Superior temporal gyrus (tissue), 1 donor: ENCODE data around the gene LCTL.
A peak's percentile ranks its signal among the peaks of the same experiment; 100 is the strongest.

Source experiments
- DNase-seq: peaks from one replicate; pipeline ENCODE4 v3.0.0-alpha.2; 2016; ENCODE audit errors: extremely low spot score

LCTL gene, protein sequence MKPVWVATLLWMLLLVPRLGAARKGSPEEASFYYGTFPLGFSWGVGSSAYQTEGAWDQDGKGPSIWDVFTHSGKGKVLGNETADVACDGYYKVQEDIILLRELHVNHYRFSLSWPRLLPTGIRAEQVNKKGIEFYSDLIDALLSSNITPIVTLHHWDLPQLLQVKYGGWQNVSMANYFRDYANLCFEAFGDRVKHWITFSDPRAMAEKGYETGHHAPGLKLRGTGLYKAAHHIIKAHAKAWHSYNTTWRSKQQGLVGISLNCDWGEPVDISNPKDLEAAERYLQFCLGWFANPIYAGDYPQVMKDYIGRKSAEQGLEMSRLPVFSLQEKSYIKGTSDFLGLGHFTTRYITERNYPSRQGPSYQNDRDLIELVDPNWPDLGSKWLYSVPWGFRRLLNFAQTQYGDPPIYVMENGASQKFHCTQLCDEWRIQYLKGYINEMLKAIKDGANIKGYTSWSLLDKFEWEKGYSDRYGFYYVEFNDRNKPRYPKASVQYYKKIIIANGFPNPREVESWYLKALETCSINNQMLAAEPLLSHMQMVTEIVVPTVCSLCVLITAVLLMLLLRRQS

DNA sequence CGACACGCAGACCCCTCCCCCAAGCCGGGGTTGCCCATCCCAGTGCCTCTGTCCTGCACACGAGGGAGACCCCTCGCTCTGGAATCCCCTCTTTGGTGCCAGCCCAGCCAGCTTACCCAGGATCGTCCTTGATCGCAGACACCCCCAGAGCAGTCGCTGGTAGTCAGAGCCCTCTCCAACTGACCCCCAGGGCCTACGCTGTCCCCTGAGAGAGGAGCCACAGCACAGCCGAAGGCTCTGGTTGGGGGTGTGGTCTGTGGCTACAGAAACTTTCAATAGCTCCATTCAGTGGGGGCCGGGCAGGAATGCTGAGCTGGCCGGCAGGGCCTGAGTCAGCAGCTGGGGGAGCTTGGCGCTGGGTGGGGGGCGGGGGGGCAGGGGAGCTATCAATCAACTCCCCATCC, at the start of gene LCTL:
Gene LCTL, minus strand, starts transcription at position 258 of the 404 bp plus-strand sequence. CDS start 633 bp downstream, outside the sequence.
- no peak for DNase-seq

DNA sequence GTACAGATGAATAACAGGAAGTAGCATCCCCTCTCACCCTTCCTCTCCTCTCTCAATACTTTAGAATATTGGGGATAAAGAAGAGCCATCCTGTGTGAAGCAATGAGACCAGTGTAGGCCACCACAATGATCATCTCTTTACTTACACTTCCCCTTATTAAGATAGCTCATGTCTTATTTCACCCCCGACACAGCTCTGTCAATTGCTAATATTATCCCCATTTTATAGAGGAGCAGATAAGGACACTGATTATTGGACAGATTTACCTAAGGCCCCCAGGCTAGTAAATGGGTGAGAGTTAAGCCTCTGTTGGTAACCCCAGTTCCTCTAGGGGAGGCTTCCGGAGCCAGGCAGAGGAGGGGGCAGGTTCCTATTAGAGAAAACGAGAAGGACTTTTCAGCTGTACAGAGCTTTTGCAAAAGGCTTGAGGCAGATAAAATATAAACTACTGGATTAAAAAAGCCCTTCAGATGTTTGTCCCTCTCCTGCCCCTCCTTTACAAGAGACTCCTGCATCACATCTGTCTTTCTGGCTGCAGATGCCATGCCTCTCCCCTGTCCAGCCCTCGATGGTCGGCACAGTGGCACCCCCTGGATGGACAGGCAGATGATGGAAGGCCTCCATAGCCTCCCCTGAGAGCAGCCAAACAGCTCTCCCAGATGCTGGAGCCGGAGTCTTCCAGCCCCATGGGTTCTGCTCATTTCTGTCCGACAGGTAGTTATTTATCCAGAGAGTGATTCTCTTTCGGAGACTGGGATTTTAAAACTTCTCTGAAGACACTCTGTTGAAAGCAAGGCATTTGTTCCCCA, 49.4 kb upstream of the LCTL start:
- DNase-seq = no peak

DNA sequence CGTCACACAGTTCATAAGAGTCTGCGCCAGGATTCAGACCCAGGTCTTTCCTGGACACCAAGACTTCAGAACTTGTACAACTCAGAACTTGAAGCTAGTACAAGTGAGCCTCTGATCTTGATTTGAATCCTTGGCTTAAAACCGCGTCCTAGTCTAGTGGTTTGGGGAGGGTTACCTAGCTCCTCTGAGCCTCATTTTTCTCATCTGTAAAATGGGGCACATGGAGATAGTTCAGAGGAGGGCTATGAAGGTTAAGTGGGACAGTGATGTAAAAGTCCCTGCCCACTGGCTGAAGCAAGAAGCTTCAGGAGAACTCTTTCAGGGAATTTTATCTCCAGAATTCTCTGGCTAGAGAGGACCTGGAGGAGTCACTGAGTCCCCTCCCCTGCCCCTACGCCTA, 48.7 kb upstream of the LCTL start:
- DNase-seq = no peak

DNA sequence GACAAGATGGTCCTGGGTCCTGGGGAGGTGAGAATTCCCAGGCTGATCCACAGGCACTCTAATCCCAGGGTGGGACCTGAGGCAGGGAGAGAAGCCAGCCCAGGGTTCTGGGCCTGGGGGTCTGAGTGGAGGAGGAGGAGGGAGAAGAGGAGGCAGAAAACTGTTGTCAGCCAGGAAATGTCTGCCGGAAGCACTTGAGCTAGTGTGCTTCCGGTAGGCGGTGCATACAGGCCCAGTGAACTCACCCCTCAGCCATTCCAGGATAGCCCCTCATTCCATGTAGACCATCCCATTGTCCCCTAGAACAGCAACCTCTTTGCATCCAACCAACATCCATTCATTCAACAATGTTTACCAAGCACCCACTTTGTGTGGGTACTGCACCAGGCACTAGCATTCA, 47.9 kb upstream of the LCTL start:
- DNase-seq = no peak

DNA sequence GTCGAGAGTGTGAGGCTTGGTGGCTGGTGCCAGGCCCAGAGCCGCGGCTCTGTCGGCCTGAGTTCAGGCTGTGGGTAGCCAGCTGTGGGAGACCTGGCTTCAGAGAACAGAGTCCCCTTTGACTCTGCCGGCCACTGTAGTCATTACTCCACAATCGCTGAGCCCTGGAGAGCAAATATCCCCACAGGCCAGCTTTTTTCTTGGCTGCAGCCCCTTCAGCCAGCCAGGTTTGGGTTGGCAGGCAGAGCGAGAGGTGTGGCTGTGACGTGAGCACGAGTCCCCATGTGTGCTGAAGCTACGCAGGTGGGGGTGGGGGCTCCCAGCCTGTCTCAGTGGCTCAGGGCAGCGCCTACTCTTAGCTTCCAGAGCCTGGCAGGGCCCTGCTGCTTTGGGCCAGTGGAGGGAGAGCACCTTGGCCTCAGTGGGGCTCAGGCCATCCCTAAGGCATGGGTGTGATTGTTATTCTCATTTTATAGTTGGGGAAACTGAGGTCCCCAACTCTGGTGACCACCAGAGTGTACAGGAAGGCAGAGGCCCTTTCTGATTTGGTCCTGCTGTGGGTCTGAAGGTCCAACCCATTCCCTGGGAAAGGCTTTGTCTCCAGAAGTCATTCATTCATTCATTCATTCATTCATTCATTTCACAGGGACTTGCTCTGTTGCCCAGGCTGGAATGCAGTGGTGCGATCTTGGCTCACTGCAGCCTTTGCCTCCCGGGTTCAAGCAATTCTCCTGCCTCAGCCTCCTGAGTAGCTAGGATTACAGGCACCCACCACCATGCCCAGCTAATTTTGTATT, 45.7 kb upstream of the LCTL start:
- no peak for DNase-seq

DNA sequence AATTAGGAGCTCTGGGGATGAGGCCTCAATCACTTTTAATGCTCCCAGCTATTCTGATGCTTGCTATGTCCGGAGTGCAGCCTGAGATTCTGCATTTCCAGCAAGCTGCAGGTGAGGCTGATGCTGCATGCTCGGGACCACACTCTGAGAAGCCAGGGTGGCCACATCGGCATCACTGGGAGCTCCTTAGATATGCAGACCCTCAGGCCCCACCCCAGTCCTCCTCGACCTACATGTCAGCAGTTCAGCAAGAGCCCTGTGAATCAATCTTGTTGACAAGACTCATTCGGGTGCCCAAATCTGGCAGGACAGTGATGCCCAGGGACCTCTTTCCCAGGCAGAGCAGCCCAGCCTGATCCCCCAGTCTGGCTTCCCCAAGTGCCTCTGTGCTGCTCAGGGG, 44.1 kb upstream of the LCTL start:
- no peak for DNase-seq

DNA sequence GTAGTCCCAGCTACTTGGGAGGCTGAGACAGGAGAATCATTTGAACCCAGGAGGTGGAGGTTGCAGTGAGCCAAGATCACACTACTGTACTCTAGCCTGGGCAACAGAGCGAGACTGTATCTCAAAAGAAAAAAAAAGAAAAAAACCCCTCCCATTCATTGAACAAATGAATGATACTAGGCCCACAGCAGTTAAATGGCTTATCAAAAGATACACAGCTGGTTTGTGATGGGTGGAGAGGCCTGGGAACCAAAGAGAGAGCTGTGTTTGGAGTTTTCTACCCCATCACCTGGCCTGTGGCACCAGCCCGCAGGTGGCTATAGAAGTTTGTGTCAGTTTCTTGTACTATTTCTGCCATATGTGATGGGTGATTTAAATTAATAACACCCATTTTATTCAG, 43.1 kb upstream of the LCTL start:
- no peak for DNase-seq

DNA sequence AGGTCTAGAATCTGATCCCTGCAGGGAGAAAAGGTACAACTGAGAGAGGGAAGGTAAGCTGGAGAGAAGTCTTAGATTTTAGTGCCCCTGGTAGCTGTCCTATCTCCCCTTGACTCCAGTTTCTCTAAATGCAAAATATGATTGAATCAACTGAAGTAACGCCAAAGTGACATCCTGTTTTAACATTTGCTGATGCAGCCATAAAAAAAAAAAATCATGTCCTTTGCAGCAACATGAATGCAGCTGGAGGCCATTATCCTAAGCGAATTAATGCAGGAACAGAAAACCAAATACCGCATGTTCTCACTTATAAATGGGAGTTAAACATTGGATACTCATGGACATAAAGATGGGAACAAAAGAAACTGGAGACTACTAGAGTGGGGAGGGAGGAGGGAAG, 42.4 kb upstream of the LCTL start:
- DNase-seq = no peak

DNA sequence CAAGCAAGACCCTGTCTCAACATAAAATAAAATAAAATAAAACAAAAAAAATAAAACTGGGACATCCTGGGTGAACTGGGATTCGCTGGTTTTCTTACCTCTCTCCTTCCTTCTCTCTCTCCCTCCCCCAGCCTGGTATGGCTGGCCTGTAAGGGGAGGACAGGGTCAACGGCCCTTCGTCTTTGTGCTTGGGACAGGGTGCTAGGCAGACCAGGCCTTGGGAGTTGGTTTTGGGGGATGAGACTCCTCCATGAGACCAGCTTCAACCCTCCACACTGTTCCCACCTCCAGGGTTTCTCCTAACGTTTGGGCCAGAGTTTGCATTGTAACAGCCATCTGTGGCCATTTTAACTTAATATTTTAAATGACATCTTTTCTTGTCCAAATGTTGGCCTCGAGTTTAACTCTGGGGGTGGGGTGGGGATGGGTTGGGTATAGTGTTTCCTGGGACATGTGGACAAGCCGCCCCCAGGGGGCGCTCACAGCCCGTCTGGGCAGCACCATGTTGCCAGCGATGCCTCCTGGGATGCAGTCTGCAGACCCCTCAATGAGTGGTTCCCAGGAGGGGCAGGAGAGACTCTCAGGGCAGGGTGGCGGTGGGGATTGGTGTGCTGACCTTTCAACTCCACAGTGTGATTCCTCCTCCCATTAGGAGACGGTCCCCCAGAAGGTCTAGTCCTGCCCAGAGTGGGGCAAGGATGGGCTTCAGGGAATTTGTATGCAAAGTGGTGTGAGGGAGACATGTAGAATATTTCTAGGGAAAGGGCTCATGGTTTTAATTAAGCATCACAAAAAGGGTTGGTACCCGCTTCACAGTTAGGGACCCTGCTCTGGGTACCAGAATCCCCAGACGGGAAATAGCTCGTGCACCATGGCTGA, 37.7 kb upstream of the LCTL start:
- DNase-seq = peak; percentile 36

DNA sequence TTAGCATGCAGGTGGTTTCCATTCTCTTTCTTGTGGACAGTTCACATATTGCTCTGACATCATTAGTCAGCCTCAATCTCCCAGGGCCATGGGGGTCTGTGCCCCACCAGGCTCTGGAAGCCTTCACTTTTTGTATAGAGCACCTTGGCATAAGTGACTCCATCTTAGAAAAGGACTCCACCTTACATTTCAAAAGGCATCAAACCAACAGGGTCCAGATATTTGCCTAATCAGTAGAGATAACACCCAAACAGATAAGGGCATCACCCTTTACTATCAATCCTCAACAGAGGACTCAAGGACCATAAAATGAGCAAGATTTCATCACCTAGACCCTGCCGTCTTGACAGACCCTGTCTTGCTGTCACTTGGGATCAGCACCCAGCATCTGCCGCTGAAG, 35.7 kb upstream of the LCTL start:
- DNase-seq = no peak

DNA sequence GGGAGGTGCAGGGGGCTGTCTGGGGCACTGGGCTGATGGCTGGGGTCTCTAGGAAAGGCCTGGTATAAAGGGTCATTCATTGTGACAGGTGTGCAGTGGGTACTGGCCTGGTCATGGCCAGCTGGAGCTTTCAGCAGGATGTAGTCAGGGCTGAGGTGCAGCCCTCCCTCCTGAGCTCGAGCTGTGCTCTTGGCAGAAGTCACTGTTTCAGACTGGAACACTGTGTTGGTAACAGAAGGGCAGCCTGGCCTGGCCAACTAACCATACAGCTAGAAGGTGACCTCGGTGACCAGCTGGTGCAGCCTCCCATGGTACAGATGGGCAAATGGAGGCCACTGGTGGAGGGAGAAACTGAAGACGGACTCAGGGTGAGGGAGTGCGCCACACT, 34.4 kb upstream of the LCTL start:
- DNase-seq = no peak

DNA sequence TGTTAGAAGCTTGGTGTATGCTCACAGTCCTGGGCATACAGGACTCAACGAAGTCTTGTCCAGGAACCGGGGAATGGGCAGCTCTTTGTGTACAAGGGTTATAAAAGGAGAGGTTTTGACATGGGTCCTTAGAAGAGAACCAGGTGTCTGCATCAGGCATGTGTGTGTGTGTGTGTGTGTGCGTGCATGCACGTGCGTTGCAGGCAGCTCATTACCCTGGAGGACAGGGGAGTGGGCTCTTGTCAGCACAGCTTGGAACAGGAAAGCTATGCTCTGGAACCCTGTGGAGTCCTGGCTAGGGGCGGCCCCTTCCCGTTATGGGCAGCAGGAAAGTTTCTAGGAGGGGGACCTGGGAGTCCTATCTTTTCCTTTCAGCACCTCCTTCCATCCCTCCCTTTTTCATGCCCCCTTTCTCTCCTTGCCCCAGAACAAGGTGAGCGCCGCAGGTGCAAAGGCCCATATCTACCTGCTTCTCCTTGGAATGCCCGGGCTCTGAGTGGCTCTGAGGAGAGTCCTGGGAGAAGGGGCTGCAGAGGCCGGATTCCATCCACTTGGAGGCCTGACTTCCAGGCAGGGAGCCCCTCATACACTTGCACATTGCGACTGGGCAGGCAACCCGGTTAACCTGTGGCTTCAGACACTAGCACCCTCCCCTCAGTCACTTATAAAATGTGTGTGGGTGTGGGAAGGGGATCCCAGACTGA, 33.9 kb upstream of the LCTL start:
- no peak for DNase-seq

DNA sequence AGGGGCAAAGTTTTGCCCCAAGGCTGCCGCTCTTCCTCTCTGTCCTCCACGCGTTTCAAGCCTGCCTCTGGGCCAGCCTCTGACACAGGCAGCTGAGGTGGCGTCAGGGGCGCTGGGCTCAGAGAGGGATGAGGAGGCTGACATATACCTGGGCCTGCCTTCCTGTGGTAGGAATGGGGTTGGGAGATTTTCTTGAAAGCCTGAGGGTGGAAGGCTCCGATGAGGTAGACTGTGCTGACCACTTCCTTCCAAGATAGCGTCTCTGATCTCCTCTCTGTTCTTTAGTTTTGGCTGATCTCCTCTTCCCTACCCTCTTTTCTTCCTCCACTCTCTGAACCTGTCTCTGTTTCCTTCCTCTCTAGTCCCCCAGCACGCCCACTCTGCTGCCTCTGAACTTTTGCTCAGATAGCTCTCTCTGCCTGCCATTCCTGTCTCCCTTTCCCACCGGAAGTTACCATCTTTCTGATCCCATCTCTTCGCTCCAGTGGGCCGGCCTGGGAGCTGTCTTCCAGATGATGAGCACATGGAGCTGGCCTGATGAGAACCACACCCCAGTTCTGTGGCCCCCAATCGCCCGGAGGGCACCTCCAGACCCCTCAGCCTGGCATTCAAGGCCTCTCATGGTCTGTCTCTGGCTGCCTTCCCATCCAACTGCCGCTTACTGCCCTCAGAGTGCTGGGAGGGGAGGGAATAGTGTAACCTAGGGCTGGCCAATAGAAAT, 32.5 kb upstream of the LCTL start:
- DNase-seq = no peak

DNA sequence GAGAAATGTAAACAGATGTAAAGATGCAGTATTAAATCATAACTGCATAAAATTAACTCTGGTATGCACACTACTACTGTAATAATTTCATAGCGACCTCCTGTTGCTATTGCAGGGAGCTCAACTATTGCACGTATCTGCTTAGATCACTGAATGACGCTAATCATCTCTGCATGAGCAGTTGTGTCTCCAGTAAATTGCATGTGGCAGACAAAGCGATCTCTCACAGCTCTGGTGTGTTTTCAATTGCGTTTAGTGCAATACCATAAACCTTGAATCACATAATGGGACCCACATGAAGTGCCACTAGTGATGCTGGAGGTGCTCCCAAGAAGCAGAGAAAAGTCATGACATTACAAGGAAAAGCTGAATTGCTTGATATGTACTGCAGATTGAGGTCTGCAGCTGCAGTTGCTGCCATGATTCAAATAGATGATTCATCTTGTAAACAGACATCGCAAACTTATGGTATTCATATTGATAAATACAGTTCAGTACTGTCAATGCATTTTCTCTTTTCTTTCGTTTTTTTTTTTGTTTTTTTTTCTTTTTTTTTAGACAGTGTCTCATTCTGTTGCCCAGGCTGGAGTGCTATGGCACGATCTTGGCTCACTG, 30.2 kb upstream of the LCTL start:
- DNase-seq = no peak

DNA sequence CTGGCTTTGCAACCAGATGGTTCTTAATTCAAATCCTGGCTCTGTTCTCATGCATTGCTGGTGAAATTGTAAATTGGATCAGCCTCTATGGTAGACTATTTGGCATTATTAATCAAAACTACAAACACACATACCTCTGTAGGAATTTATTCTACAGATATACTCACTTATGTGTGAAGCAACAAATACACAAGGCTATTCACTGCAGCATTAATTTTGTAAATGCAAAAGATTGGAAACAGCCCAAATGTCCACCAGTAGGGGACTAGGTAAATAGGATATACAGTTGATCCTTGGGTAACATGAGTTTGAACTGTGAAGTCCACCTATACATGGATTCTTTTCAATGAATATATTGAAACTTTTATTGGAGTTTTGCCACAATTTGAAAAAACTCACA, 29.5 kb upstream of the LCTL start:
- no peak for DNase-seq

DNA sequence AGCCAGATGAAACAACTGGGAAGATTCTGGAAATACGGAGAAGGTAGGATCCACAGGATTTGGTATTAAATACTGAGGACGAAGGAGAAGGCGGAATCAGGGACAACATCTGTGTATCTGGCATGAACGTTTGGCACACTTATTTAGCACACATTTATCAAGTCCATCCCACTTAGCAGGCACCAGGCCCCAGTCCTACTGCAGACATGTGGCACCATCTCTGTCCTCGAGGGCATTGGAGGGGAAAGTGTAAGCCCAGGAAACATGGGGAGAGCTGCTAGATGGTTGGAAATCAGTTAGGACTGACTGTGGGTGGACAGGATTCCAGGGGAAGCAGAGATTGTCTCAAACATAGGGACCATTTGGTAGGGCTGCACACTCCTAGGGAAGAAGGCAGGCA, 29.0 kb upstream of the LCTL start:
- DNase-seq = no peak

DNA sequence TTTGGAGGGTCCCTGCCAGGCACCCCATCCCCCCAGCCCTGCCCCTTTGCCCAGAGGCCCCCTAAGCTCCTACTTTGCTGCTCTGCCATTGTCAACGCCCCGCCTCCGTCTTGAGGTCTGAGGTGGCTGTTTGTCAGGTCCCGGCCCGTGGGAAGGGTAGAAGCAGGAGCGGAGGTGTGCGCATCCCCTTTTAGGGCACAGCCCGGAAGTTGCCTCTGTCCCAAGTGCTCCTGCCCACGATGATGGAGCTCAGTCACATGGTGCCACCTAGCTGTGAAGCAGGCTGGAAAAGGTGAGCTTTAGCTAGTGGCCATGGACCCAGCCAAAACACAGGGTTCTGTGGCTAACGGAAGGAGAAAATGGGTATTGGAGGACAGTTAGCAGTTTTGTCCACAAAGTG, 28.5 kb upstream of the LCTL start:
- DNase-seq = no peak

DNA sequence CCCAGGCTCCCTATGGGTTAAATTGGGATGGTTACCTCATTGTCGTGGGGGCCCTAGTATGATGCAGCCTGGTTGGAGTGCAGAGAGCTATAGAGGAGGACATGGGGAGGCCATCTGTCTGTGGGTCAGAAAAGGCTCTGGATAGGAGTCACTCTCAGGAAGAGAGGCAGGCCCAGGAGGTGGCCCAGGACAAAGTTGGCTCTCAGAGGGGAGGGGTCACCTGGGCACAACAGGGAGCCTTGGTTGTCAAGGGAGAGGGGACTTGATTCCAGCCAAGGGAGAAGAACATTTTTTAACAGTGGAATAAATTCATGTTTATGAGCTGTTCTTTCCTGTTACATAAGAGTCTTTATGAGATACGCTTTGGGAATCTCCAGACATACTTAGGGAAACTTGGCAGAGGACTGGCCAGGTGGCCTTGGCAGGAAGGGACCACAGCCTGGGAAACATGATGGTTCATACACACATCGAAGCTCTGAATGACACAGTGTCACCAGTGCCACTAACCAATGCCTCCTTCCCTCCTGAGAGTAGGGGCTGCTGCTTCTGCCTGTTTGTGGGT, 27.5 kb upstream of the LCTL start:
- peak; percentile 21 for DNase-seq
